Bone marrow (tissue), 2 donors: Measurements from ENCODE around the gene GOSR1.
"Not testable (repeated sequence)": the region's sequence is repeated elsewhere in the genome, so short reads cannot be mapped to it uniquely, and the experiment has no call there.

Experiments used
- DNase-seq, 2 donors: peaks; one replicate each; lab custom pipeline; 2025; lab: John Stamatoyannopoulos, UW

The GOSR1 gene

GRCh38 chr17:30477083-30477773 is at the start of gene GOSR1:
GOSR1 (plus strand) TSS chr17:30477408; CDS start chr17:30477434, 26 bp downstream.
- peak; percentile 76 to 90 for DNase-seq

GRCh38 chr17:30427611-30428010 is 49.6 kb upstream of the GOSR1 start:
- no peak for DNase-seq

- DNase-seq = no peak
These were observed 48.1 kb upstream of the GOSR1 start for GRCh38 chr17:30429155-30429554.

GRCh38 chr17:30433514-30433913 is 43.7 kb upstream of the GOSR1 start:
- DNase-seq = peak in 1 of 2 donors; percentile 38

- no peak for DNase-seq
These were observed 40.5 kb upstream of the GOSR1 start for GRCh38 chr17:30436729-30437128.

- no peak for DNase-seq
These were observed 33.5 kb upstream of the GOSR1 start for GRCh38 chr17:30443721-30444120.

- not testable (repeated sequence) for DNase-seq
These were observed 30.6 kb upstream of the GOSR1 start for GRCh38 chr17:30446640-30447039.

- no peak for DNase-seq
These were observed 27.7 kb upstream of the GOSR1 start for GRCh38 chr17:30449480-30449879.

- no peak for DNase-seq
These were observed 26.8 kb upstream of the GOSR1 start for GRCh38 chr17:30450125-30451027.

GRCh38 chr17:30454635-30455034 is 22.6 kb upstream of the GOSR1 start:
- no peak for DNase-seq

- no peak for DNase-seq
These were observed 18.8 kb upstream of the GOSR1 start for GRCh38 chr17:30458371-30458770.

- not testable (repeated sequence) for DNase-seq
These were observed 18.3 kb upstream of the GOSR1 start for GRCh38 chr17:30458797-30459413.

- DNase-seq = no peak
These were observed 8.7 kb upstream of the GOSR1 start for GRCh38 chr17:30468465-30468864.

GRCh38 chr17:30472238-30472890 is 4.8 kb upstream of the GOSR1 start:
- no peak for DNase-seq

GRCh38 chr17:30475206-30475605 is 2.0 kb upstream of the GOSR1 start:
- no peak for DNase-seq

- no peak for DNase-seq
These were observed 504 bp upstream of the GOSR1 start for GRCh38 chr17:30476726-30477082.

- DNase-seq = no peak
These were observed 537 bp downstream of the GOSR1 start for GRCh38 chr17:30477774-30478115.

- no peak for DNase-seq
These were observed 5.3 kb downstream of the GOSR1 start for GRCh38 chr17:30482555-30482954.

- DNase-seq = no peak
These were observed 6.0 kb downstream of the GOSR1 start for GRCh38 chr17:30483159-30483558.

GRCh38 chr17:30493780-30494179 is 16.6 kb downstream of the GOSR1 start:
- DNase-seq = no peak

- DNase-seq = no peak
These were observed 18.4 kb downstream of the GOSR1 start for GRCh38 chr17:30495586-30495985.

GRCh38 chr17:30503558-30503957 is 26.4 kb downstream of the GOSR1 start:
- no peak for DNase-seq
